Thyroid gland (tissue), 4 donors: Measurements from ENCODE around the gene DSCAM. TPM values are rescaled to one million over a fixed set of nuclear protein-coding genes. Genes with fewer than 3 reads are reported as not detected.

Experiments used
- DNase-seq, 2 donors: peaks; one replicate each; pipeline ENCODE4 v3.0.0-alpha.2; 2019
- H3K27ac ChIP-seq, 3 donors: fragments of 200-600 bp; sonication (generic); 1 replicate in 2 of 3; 2 replicates in 1 of 3; pipeline ENCODE4 v1.5.1; 2016 to 2019; ENCODE audit warnings: mild to moderate bottlenecking in 1 of 3, moderate library complexity in 1 of 3
- H3K27me3 ChIP-seq: fragments of 200-600 bp; sonication (generic); one replicate; pipeline ENCODE4 v1.5.1; 2019
- H3K36me3 ChIP-seq, 2 donors: fragments of 200-600 bp; sonication (generic); one replicate each; pipeline ENCODE4 v1.5.1; 2016 to 2019
- H3K4me1 ChIP-seq, 2 donors: fragments of 200-600 bp; sonication (generic); one replicate each; pipeline ENCODE4 v1.5.1; 2017 to 2019
- H3K4me3 ChIP-seq, 3 donors: fragments of 200-600 bp; sonication (generic); replicated peaks in 1 of 3; 1 replicate in 2 of 3; 2 replicates in 1 of 3; pipeline ENCODE4 v1.5.1; 2016; ENCODE audit warnings: mild to moderate bottlenecking in 1 of 3
- H3K9me3 ChIP-seq: fragments of 200-600 bp; sonication (generic); one replicate; pipeline ENCODE4 v1.5.1; 2017
- POLR2A ChIP-seq, 2 donors: fragments of 450-650 bp; IDR thresholded peaks; one replicate each; pipeline ENCODE4 v1.6.1; 2017; ENCODE audit warnings: antibody characterized with exemption in 2 of 2, mild to moderate bottlenecking in 2 of 2, moderate library complexity in 1 of 2
- WGBS, 2 donors: methylation state at CpG; one replicate each; pipeline ENCODE4 v1.1.5; 2017; 5-methylcytosine and 5-hydroxymethylcytosine counted together
- intact Hi-C: fragments of 100-400 bp; cut with DNase I; formaldehyde crosslinking; loops from one replicate; pipeline ENCODE4 v1.15.1; 2023
- total RNA-seq, 4 donors: library from RNA; depleted of rRNA; stranded (reverse); fragments of >200 nt; gene quantifications; one replicate each; pipeline ENCODE4 v1.2.3, GENCODE V29; 2016
- TF ChIP-seq, protein P1 (sequence below), 6 experiments: fragments of 200-600 bp in 3 of 6; fragments of 450-650 bp in 3 of 6; sonication (generic) in 3 of 6; IDR thresholded peaks; one replicate each; pipeline ENCODE4 v1.5.1; 2016 to 2019; ENCODE audit warnings: antibody characterized with exemption in 6 of 6, mild to moderate bottlenecking in 2 of 6, inconsistent platforms in 1 of 6, moderate library complexity in 1 of 6

DSCAM gene
- total RNA-seq, 4 donors from 2014 or later, result 0.20 TPM; not detected in 3

DNA sequence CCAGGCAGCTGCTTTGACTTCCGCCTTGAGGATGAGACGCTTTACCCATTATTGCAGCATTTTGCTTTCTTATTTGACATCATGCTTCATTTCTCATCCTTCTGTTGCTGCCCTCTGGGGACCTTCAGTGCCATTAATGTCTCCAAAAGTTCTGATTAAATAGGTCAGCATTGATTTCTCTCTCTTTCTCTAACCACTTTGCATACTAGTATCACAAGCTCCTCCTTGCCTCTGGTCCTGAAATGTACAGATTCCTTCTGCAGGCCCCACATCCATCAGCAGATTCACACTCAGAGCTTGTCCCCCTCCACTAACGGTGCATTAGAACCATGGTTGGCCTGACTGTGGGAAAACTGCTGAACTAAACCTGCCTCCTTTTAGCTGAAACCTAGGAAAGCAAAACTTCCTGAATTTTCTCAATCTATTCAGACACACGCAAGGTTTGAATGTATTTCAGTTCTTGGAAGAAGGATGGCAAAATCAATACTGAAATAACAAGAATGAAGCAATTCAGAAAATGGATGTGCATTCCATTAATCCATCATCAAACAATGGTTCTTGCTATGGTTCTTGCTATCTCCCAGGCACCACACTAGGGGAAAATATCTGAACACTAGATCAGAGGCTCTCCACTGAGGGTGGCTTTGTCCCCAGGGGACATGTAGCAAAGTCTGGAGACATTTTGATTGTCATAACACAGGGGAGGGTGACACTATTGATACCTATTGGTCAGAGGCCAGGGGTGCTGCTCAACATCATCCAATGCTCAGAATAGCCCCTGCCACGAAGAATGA lies 825.2 kb downstream of the DSCAM start:
- H3K36me3 ChIP-seq, result no peaks in the 10 kb centered on the region
- no peak overlapping the region for H3K27ac ChIP-seq
- no peaks in the 10 kb centered on the region for H3K9me3 ChIP-seq
- DNase-seq, result no peak
- no peaks in the 10 kb centered on the region for H3K4me1 ChIP-seq
- intact Hi-C loops, result no loop called here
- 85 to 91% methylated on average over 5 of the region's 5 CpGs for WGBS, 2 donors
- TF ChIP-seq POLR2A (IDR thresholded peaks at IDR 0.05), result no peak
- TF ChIP-seq, protein P1, sequence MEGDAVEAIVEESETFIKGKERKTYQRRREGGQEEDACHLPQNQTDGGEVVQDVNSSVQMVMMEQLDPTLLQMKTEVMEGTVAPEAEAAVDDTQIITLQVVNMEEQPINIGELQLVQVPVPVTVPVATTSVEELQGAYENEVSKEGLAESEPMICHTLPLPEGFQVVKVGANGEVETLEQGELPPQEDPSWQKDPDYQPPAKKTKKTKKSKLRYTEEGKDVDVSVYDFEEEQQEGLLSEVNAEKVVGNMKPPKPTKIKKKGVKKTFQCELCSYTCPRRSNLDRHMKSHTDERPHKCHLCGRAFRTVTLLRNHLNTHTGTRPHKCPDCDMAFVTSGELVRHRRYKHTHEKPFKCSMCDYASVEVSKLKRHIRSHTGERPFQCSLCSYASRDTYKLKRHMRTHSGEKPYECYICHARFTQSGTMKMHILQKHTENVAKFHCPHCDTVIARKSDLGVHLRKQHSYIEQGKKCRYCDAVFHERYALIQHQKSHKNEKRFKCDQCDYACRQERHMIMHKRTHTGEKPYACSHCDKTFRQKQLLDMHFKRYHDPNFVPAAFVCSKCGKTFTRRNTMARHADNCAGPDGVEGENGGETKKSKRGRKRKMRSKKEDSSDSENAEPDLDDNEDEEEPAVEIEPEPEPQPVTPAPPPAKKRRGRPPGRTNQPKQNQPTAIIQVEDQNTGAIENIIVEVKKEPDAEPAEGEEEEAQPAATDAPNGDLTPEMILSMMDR (IDR thresholded peaks at IDR 0.05), result no peak
- no peak overlapping the region for H3K4me3 ChIP-seq
- H3K27me3 ChIP-seq, result no peaks in the 10 kb centered on the region

DNA sequence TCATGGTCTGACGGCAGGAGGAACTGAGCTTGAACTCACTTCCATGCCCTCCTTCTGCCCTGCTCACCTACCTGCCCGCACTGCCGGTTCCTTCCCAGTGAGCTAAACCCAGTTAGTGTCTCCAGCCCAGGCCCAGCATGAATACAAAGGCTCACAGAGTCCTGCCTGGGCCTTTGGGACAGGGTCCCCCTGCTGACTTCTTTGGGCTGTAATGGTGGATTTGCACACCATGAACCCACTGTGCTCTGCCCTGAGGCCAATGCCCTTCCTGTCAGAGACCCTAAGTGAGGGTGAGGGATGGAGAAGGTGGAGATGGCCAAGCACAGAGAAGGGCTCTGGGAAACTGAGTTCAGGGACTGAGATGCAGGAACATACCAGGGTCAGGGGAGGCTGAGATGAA lies 826.3 kb downstream of the DSCAM start:
- H3K4me1 ChIP-seq, result no peaks in the 10 kb centered on the region
- no peak overlapping the region for H3K27ac ChIP-seq
- TF ChIP-seq POLR2A (IDR thresholded peaks at IDR 0.05), result no peak
- no peaks in the 10 kb centered on the region for H3K9me3 ChIP-seq
- intact Hi-C loops, result no loop called here
- H3K36me3 ChIP-seq, result no peaks in the 10 kb centered on the region
- WGBS, 2 donors, result 87 to 96% methylated on average over 3 of the region's 3 CpGs
- H3K27me3 ChIP-seq, result no peaks in the 10 kb centered on the region
- no peak for DNase-seq
- H3K4me3 ChIP-seq, result no peak overlapping the region

DNA sequence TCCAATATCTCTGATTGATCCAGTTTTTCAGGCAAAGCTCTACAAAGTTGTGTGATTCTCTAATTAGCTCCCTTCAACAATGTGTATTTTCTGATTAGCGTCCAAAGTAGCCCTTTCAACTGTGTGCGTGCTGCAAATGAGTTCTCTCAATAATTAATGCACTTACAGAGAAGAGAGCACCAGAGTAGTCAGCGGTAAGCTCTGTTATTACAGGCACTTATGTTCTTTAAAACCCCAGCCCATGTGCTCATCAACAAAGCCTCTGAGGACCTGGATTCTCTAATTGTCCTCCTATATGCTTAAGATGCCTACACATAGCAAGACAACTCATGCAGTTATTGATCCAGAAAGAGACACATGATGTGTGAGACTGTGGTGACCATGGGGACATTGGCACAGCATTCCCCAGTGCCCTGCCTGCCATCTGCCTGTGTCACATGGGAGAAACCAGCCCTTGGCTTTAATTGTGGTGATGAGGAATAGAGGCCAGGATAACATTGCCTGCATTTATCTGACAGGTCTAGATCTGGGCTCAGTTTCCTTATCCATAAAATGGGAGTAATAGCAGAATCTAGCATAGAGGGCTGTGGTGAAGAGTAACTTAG lies 828.0 kb downstream of the DSCAM start:
- intact Hi-C loops, result no loop called here
- H3K27me3 ChIP-seq, result no peaks in the 10 kb centered on the region
- H3K4me1 ChIP-seq, result no peaks in the 10 kb centered on the region
- no peak overlapping the region for H3K4me3 ChIP-seq
- no peaks in the 10 kb centered on the region for H3K9me3 ChIP-seq
- no peaks in the 10 kb centered on the region for H3K36me3 ChIP-seq
- TF ChIP-seq, protein P1 (IDR thresholded peaks at IDR 0.05), result no peak
- no peak for TF ChIP-seq POLR2A (IDR thresholded peaks at IDR 0.05)
- no peak for DNase-seq
- no peak overlapping the region for H3K27ac ChIP-seq
- 62 to 77% methylated on average over 3 of the region's 3 CpGs for WGBS, 2 donors

DNA sequence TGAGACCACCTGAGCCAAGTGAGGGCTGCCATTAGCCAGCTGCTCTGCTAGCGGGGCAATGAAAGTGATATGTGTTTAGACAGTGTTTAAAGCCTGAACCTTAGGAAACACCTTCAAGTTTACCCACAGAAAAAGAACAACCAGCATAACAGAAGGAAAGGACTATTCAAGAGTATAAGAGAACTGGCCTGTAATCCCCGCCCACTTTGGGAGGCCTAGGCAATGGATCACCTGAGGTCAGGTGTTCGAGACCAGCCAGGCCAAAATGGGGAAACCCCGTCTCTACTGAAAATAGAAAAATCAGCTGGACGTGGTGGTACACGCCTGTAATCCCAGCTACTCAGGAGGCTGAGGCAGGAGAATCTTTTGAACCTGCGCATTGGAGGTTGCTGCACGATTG lies 830.3 kb downstream of the DSCAM start:
- Histone ChIP-seq H3K4me3 (no peak overlapping the region), H3K27me3 (no peaks in the 10 kb centered on the region), H3K9me3 (no peaks in the 10 kb centered on the region), H3K36me3 (no peaks in the 10 kb centered on the region), H3K4me1 (no peaks in the 10 kb centered on the region), H3K27ac (no peak overlapping the region)
- 93 to 94% methylated on average over 8 of the region's 8 CpGs for WGBS, 2 donors
- intact Hi-C loops, result no loop called here
- DNase-seq, result no peak
- TF ChIP-seq POLR2A (IDR thresholded peaks at IDR 0.05), result no peak
- TF ChIP-seq, protein P1 (IDR thresholded peaks at IDR 0.05), result no peak

DNA sequence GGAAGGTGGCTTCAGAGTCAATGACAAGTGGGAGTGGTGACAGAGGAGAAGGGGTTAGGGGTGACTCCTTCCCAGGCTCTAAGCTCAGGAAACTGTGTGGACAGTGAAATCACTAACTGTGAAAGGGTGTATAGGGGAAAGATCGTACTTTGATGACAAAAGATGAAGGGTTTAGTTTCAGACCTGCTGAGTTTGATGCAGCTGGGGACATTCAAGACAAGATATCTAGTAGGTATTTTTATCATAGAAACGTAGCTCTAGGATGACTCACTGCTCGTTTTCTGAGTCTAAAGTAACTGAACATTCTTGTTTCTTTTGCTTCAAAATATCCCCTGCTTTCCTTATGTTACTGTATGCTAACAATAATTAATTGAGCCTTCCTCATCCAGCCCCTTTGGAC lies 830.7 kb downstream of the DSCAM start:
- no peak overlapping the region for H3K4me3 ChIP-seq
- TF ChIP-seq, protein P1 (IDR thresholded peaks at IDR 0.05), result no peak
- no peak for TF ChIP-seq POLR2A (IDR thresholded peaks at IDR 0.05)
- intact Hi-C loops, result no loop called here
- H3K9me3 ChIP-seq, result no peaks in the 10 kb centered on the region
- 73 to 85% methylated on average over 3 of the region's 3 CpGs for WGBS, 2 donors
- no peaks in the 10 kb centered on the region for H3K4me1 ChIP-seq
- H3K27me3 ChIP-seq, result no peaks in the 10 kb centered on the region
- no peaks in the 10 kb centered on the region for H3K36me3 ChIP-seq
- no peak overlapping the region for H3K27ac ChIP-seq
- DNase-seq, result no peak
